Testis (tissue), 3 donors: ENCODE results near the gene CACNB3. TPM values are rescaled to one million over a fixed set of nuclear protein-coding genes. Genes with fewer than 3 reads are reported as not detected.

Experiments
- DNase-seq: peaks from one replicate; pipeline ENCODE4 v3.0.0-alpha.2; 2019
- H3K27ac ChIP-seq, 2 donors: fragments of 200-600 bp; sonication (generic); one replicate each; pipeline ENCODE4 v1.5.1; 2019
- H3K27me3 ChIP-seq: fragments of 200-600 bp; sonication (generic); one replicate; pipeline ENCODE4 v1.5.1; 2019
- H3K36me3 ChIP-seq: fragments of 200-600 bp; sonication (generic); one replicate; pipeline ENCODE4 v1.5.1; 2017; ENCODE audit warnings: low read depth; ENCODE audit errors: missing control alignments
- H3K4me1 ChIP-seq: fragments of 200-600 bp; sonication (generic); one replicate; pipeline ENCODE4 v1.5.1; 2019
- H3K4me3 ChIP-seq, 2 donors: fragments of 200-600 bp; sonication (generic); one replicate each; pipeline ENCODE4 v1.5.1; 2017 to 2019
- H3K9me3 ChIP-seq: fragments of 200-600 bp; sonication (generic); one replicate; pipeline ENCODE4 v1.5.1; 2017
- CTCF ChIP-seq, 3 experiments: fragments of 450-650 bp in 2 of 3; fragments of 200-600 bp in 1 of 3; sonication (generic) in 1 of 3; IDR thresholded peaks; one replicate each; pipeline ENCODE4 v1.5.1; 2016 to 2019; ENCODE audit warnings: antibody characterized with exemption in 3 of 3, mild to moderate bottlenecking in 2 of 3, moderate library complexity in 1 of 3
- POLR2A ChIP-seq: fragments of 450-650 bp; IDR thresholded peaks from one replicate; pipeline ENCODE4 v1.6.1; 2017; ENCODE audit warnings: antibody characterized with exemption, mild to moderate bottlenecking, moderate library complexity
- whole genome bisulfite sequencing, 2 donors: methylation state at CpG; one replicate each; pipeline ENCODE4 v1.1.5; 2018; 5-methylcytosine and 5-hydroxymethylcytosine counted together
- intact Hi-C: fragments of 100-400 bp; cut with DNase I; formaldehyde crosslinking; loops from one replicate; pipeline ENCODE4 v1.15.1; 2023; ENCODE audit warnings: low total_unique reads
- polyA plus RNA-seq: library from polyadenylated mRNA; stranded (reverse); fragments of 350-450 nt; fragmentation: Illumina TruSeq; extraction: RNeasy Lipid Tissue Mini Kit (QIAGEN cat#74804); gene quantifications from one replicate; pipeline ENCODE4 v1.2.3, GENCODE V29; 2014; ENCODE audit warnings: low read depth, low replicate concordance; ENCODE audit not compliant: insufficient read depth
- total RNA-seq, 2 donors: library from RNA; depleted of rRNA; stranded (reverse); fragments of >200 nt; gene quantifications; one replicate each; pipeline ENCODE4 v1.2.3, GENCODE V29; 2016

The CACNB3 gene
- total and polyA plus RNA-seq, 3 donors from 2014 or later: 17.2 to 20.1 (median 19.3) TPM

GRCh38 chr12:48773686-48774085, 44.6 kb upstream of the CACNB3 start:
- H3K4me1 ChIP-seq: no peaks in the 10 kb centered on the region
- TF ChIP-seq POLR2A (no peak), CTCF (IDR thresholded peaks at IDR 0.05) (no peak)
- H3K4me3 ChIP-seq: no peak overlapping the region
- intact Hi-C loops: no loop called here
- WGBS, 2 donors: 90 to 93% methylated on average over 4 to 5 of the region's 5 CpGs
- no peaks in the 10 kb centered on the region for H3K9me3 ChIP-seq
- H3K27me3 ChIP-seq: no peaks in the 10 kb centered on the region
- no peak overlapping the region for H3K27ac ChIP-seq
- DNase-seq: no peak
- H3K36me3 ChIP-seq: no peaks in the 10 kb centered on the region

- H3K27ac ChIP-seq: no peak overlapping the region
- intact Hi-C loops: no loop called here
- no peaks in the 10 kb centered on the region for H3K27me3 ChIP-seq
- WGBS, 2 donors: 40 to 57% methylated on average over 1 to 2 of the region's 2 CpGs
- no peaks in the 10 kb centered on the region for H3K36me3 ChIP-seq
- no peak for DNase-seq
- no peaks in the 10 kb centered on the region for H3K9me3 ChIP-seq
- TF ChIP-seq POLR2A (no peak), CTCF (IDR thresholded peaks at IDR 0.05) (no peak)
- H3K4me3 ChIP-seq: no peak overlapping the region
- peaks cover 2% of the 10 kb centered on the region for H3K4me1 ChIP-seq
Measured at GRCh38 chr12:48774516-48774915, 43.8 kb upstream of the CACNB3 start.

- 95 to 97% methylated on average over 8 of the region's 8 CpGs for WGBS, 2 donors
- Histone ChIP-seq H3K27ac (no peak overlapping the region), H3K27me3 (no peaks in the 10 kb centered on the region), H3K36me3 (no peaks in the 10 kb centered on the region), H3K9me3 (no peaks in the 10 kb centered on the region), H3K4me3 (no peak overlapping the region), H3K4me1 (peaks cover 9% of the 10 kb centered on the region)
- intact Hi-C loops: no loop called here
- TF ChIP-seq POLR2A (no peak), CTCF (IDR thresholded peaks at IDR 0.05) (no peak)
- no peak for DNase-seq
Measured at GRCh38 chr12:48775299-48775698, 43.0 kb upstream of the CACNB3 start.

- TF ChIP-seq CTCF (IDR thresholded peaks at IDR 0.05) (no peak), POLR2A (no peak)
- no peak for DNase-seq
- Histone ChIP-seq H3K9me3 (no peaks in the 10 kb centered on the region), H3K27me3 (no peaks in the 10 kb centered on the region), H3K36me3 (no peaks in the 10 kb centered on the region), H3K4me1 (peaks cover 16% of the 10 kb centered on the region), H3K27ac (no peak overlapping the region), H3K4me3 (no peak overlapping the region)
- intact Hi-C loops: no loop called here
- 83 to 93% methylated on average over 27 to 29 of the region's 29 CpGs for WGBS, 2 donors
Measured at GRCh38 chr12:48775991-48776649, 42.2 kb upstream of the CACNB3 start.

- Histone ChIP-seq H3K9me3 (no peaks in the 10 kb centered on the region), H3K4me3 (no peak overlapping the region), H3K27me3 (no peaks in the 10 kb centered on the region), H3K27ac (no peak overlapping the region), H3K36me3 (no peaks in the 10 kb centered on the region), H3K4me1 (peaks cover 17% of the 10 kb centered on the region)
- WGBS, 2 donors: 88 to 97% methylated on average over 6 of the region's 6 CpGs
- intact Hi-C loops: no loop called here
- DNase-seq: no peak
- no peak for TF ChIP-seq POLR2A
- TF ChIP-seq CTCF (IDR thresholded peaks at IDR 0.05): no peak
Measured at GRCh38 chr12:48776956-48777355, 41.3 kb upstream of the CACNB3 start.
